ENCODE measurements around the gene FRMD5. TPM values are rescaled to one million over a fixed set of nuclear protein-coding genes. Genes with fewer than 3 reads are reported as not detected.

Gene FRMD5
- total RNA-seq, 2 donors from 2014 or later: 3.6 to 7.0 TPM

DNA sequence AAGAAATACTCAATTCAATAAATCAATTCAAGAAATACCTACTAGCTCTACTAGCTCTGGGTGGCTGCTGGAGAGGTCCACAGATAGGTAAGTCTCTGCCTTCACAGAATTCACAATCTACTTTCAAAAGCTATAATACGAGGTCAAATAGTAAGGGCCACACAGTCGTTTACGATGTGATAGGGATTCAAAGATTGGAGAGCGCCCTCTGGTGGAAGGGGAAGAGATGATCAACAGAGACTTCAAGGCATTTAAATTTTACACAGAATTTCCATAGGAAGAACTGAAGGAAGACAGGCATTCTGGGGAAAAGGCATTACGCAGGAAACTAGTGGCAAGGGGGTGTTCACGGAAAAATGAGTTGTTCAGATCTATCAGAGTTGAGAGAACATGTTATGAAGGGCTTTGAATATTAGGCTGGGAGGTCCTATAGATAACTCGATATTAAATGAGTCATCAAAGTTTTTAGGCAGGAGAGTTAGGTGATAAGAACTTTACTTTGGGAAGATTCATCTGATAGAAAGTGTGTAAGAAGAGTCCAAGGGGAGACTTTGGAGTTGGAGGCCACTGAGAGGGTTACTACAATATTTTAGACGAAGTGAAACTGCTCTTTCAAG, 128.8 kb downstream of the FRMD5 start:
- WGBS, 2 experiments (ENCODE audit: insufficient coverage in 1 of 2, insufficient read length in 1 of 2): 34 to 38% methylated on average over 7 to 8 of the region's 8 CpGs
- Mint-ChIP-seq H3K36me3 (ENCODE audit: low read depth) (no peaks in the 10 kb centered on the region), H3K27me3 (ENCODE audit: insufficient read depth) (no peaks in the 10 kb centered on the region), H3K27ac (no peak overlapping the region), H3K9me3 (no peaks in the 10 kb centered on the region), H3K4me1 (no peaks in the 10 kb centered on the region), H3K4me3 (no peak overlapping the region)
- Histone ChIP-seq H3K4me1 (ENCODE audit: control insufficient read depth, insufficient read depth, low read length) (no peaks in the 10 kb centered on the region), H3K9me3 (ENCODE audit: control insufficient read depth, low read length) (no peaks in the 10 kb centered on the region), H3K4me3 (ENCODE audit: low read length) (no peak overlapping the region), H3K27ac (ENCODE audit: low read depth, low read length) (no peak overlapping the region), H3K27me3 (ENCODE audit: control insufficient read depth, insufficient read depth, low read length, poor library complexity, severe bottlenecking) (no peaks in the 10 kb centered on the region), H3K36me3 (ENCODE audit: control insufficient read depth, insufficient read depth, low read length) (no peaks in the 10 kb centered on the region), H3K9ac (ENCODE audit: extremely low read depth, low read length, poor library complexity, severe bottlenecking) (no peak overlapping the region)
- peak; percentile 87 for DNase-seq
- TF ChIP-seq CTCF (conservative IDR thresholded peaks at IDR 0.05): peak; percentile 94

DNA sequence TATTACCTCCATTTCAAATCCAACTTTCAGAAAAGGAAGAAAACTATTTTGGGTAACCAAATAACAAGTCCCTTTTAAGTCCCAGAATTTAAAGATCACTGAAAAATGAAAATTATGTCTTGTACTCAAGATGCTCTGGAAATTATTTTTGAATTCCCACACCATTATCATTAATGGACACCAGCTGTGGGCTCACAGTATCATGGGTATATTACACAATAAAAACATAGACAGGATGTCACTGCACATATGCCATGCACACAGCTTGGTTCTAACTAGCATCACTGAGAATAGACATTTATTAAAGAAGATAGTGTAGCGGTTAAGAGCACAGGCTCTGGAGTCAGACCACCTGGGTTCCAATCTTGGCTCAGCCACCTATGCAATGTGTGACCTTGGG, 130.4 kb downstream of the FRMD5 start:
- Mint-ChIP-seq H3K36me3 (ENCODE audit: low read depth) (no peaks in the 10 kb centered on the region), H3K4me1 (no peaks in the 10 kb centered on the region)

GRCh38 chr15:44058126-44058525, 136.9 kb downstream of the FRMD5 start:
- Mint-ChIP-seq H3K36me3 (ENCODE audit: low read depth) (no peaks in the 10 kb centered on the region), H3K4me3 (no peak overlapping the region), H3K27me3 (ENCODE audit: insufficient read depth) (no peaks in the 10 kb centered on the region), H3K9me3 (no peaks in the 10 kb centered on the region), H3K27ac (no peak overlapping the region), H3K4me1 (peaks cover 3% of the 10 kb centered on the region)
- H3K9me3 ChIP-seq (ENCODE audit: control insufficient read depth, low read length): no peaks in the 10 kb centered on the region
- no peaks in the 10 kb centered on the region for H3K4me1 ChIP-seq (ENCODE audit: control insufficient read depth, insufficient read depth, low read length)
- no peak overlapping the region for H3K27ac ChIP-seq (ENCODE audit: low read depth, low read length)
- no peak overlapping the region for H3K9ac ChIP-seq (ENCODE audit: extremely low read depth, low read length, poor library complexity, severe bottlenecking)
- TF ChIP-seq CTCF (conservative IDR thresholded peaks at IDR 0.05): no peak
- no peaks in the 10 kb centered on the region for H3K36me3 ChIP-seq (ENCODE audit: control insufficient read depth, insufficient read depth, low read length)
- DNase-seq: no peak
- H3K27me3 ChIP-seq (ENCODE audit: control insufficient read depth, insufficient read depth, low read length, poor library complexity, severe bottlenecking): no peaks in the 10 kb centered on the region
- H3K4me3 ChIP-seq (ENCODE audit: low read length): no peak overlapping the region
- WGBS, 2 experiments (ENCODE audit: insufficient coverage in 1 of 2, insufficient read length in 1 of 2): 89 to 97% methylated on average over 1 to 2 of the region's 2 CpGs

More for the DNA sequence above, 130.4 kb downstream of the FRMD5 start:
- Mint-ChIP-seq H3K27ac (no peak overlapping the region), H3K4me3 (no peak overlapping the region), H3K9me3 (no peaks in the 10 kb centered on the region), H3K27me3 (ENCODE audit: insufficient read depth) (no peaks in the 10 kb centered on the region)
- Histone ChIP-seq H3K9ac (ENCODE audit: extremely low read depth, low read length, poor library complexity, severe bottlenecking) (no peak overlapping the region), H3K4me1 (ENCODE audit: control insufficient read depth, insufficient read depth, low read length) (no peaks in the 10 kb centered on the region), H3K9me3 (ENCODE audit: control insufficient read depth, low read length) (no peaks in the 10 kb centered on the region), H3K4me3 (ENCODE audit: low read length) (no peak overlapping the region), H3K36me3 (ENCODE audit: control insufficient read depth, insufficient read depth, low read length) (no peaks in the 10 kb centered on the region), H3K27ac (ENCODE audit: low read depth, low read length) (no peak overlapping the region), H3K27me3 (ENCODE audit: control insufficient read depth, insufficient read depth, low read length, poor library complexity, severe bottlenecking) (no peaks in the 10 kb centered on the region)
- 89% methylated on average over 1 of the region's 1 CpG for WGBS, 2 experiments (ENCODE audit: insufficient coverage in 1 of 2, insufficient read length in 1 of 2)
- no peak for TF ChIP-seq CTCF (conservative IDR thresholded peaks at IDR 0.05)
- DNase-seq: no peak

Data from endodermal cell (in vitro differentiated cells).